ENCODE results near the gene SLC18A2.

Gene SLC18A2

GRCh38 chr10:117320050-117320665 is 79.2 kb downstream of the SLC18A2 start:
- DNase-seq: no peak

- DNase-seq: no peak
Observed at GRCh38 chr10:117322260-117322659, 81.3 kb downstream of the SLC18A2 start.

- no peak for DNase-seq
Observed at GRCh38 chr10:117324367-117324766, 83.5 kb downstream of the SLC18A2 start.

- DNase-seq: no peak
Observed at GRCh38 chr10:117327262-117327661, 86.3 kb downstream of the SLC18A2 start.

All from NCI-H1048 (cell line).